SK-N-SH treated with all-trans-retinoic acid at 6 μM for 48 hours (cell line): Measurements from ENCODE around the gene MAST4.

ENCODE experiments used
- ATAC-seq: fragments of 200-7000 bp; cut with Tn5 transposase; 3 replicates; pipeline ENCODE4 v1.9.1; 2020; ENCODE audit warnings: mild to moderate bottlenecking, moderate library complexity
- ARNTL ChIP-seq: fragments of 450-650 bp; formaldehyde crosslinking; IDR thresholded peaks from 2 replicates; pipeline ENCODE4 v1.5.0; 2020; ENCODE audit warnings: low read depth, mild to moderate bottlenecking, moderate library complexity, borderline replicate concordance
- BACH2 ChIP-seq: fragments of 250-450 bp; sonication (Bioruptor Pico); IDR thresholded peaks from 2 replicates; pipeline ENCODE4 v1.9.0; 2021; ENCODE audit warnings: mild to moderate bottlenecking, borderline replicate concordance
- CREB5 ChIP-seq: fragments of 250-450 bp; sonication (Bioruptor Pico); IDR thresholded peaks from 2 replicates; pipeline ENCODE4 v1.5.1; 2020; ENCODE audit warnings: low read depth, mild to moderate bottlenecking, moderate library complexity
- CSDC2 ChIP-seq: fragments of 250-450 bp; sonication (Bioruptor Pico); IDR thresholded peaks from 2 replicates; pipeline ENCODE4 v1.5.0; 2020; ENCODE audit warnings: mild to moderate bottlenecking, moderate library complexity
- CSRNP3 ChIP-seq: fragments of 250-450 bp; sonication (Bioruptor Pico); IDR thresholded peaks from 2 replicates; pipeline ENCODE4 v1.5.1; 2021; ENCODE audit warnings: mild to moderate bottlenecking, moderate library complexity
- ESRRG ChIP-seq: fragments of 250-450 bp; sonication (Bioruptor Pico); IDR thresholded peaks from 2 replicates; pipeline ENCODE4 v1.6.1; 2021; ENCODE audit warnings: mild to moderate bottlenecking
- GLIS3 ChIP-seq: fragments of 250-450 bp; sonication (Bioruptor Pico); IDR thresholded peaks from 2 replicates; pipeline ENCODE4 v1.5.0; 2020; ENCODE audit warnings: mild to moderate bottlenecking, moderate library complexity
- ISL1 ChIP-seq: fragments of 250-450 bp; sonication (Bioruptor Pico); IDR thresholded peaks from 2 replicates; pipeline ENCODE4 v2.1.2; 2022; ENCODE audit warnings: mild to moderate bottlenecking, moderate library complexity
- OSR1 ChIP-seq: fragments of 250-450 bp; sonication (Bioruptor Pico); IDR thresholded peaks from 2 replicates; pipeline ENCODE4 v1.8.0; 2022; ENCODE audit warnings: moderate library complexity, mild to moderate bottlenecking, inconsistent platforms
- PPARA ChIP-seq: fragments of 250-450 bp; sonication (Bioruptor Pico); IDR thresholded peaks from 2 replicates; pipeline ENCODE4 v1.5.0; 2020; ENCODE audit warnings: mild to moderate bottlenecking, borderline replicate concordance
- RARB ChIP-seq: fragments of 250-450 bp; sonication (Bioruptor Pico); IDR thresholded peaks from 2 replicates; pipeline ENCODE4 v1.8.0; 2021; ENCODE audit warnings: mild to moderate bottlenecking, moderate library complexity
- SNAI2 ChIP-seq: fragments of 250-450 bp; sonication (Bioruptor Pico); IDR thresholded peaks from 2 replicates; pipeline ENCODE4 v1.5.0; 2020; ENCODE audit warnings: mild to moderate bottlenecking, moderate library complexity
- TCF4 ChIP-seq: fragments of 250-450 bp; sonication (Bioruptor Pico); IDR thresholded peaks from 2 replicates; pipeline ENCODE4 v1.8.0; 2021; ENCODE audit warnings: mild to moderate bottlenecking, moderate library complexity, borderline replicate concordance
- TOX ChIP-seq: fragments of 250-450 bp; sonication (Bioruptor Pico); IDR thresholded peaks from 2 replicates; pipeline ENCODE4 v1.8.0; 2021; ENCODE audit warnings: mild to moderate bottlenecking, moderate library complexity, borderline replicate concordance
- ZC3H10 ChIP-seq: fragments of 250-450 bp; sonication (Bioruptor Pico); IDR thresholded peaks from 2 replicates; pipeline ENCODE4 v1.5.1; 2021; ENCODE audit warnings: mild to moderate bottlenecking, moderate library complexity
- ZFP3 ChIP-seq: fragments of 250-450 bp; sonication (Bioruptor Pico); IDR thresholded peaks from 2 replicates; pipeline ENCODE4 v1.5.0; 2020; ENCODE audit warnings: mild to moderate bottlenecking, moderate library complexity
- ZFP30 ChIP-seq: fragments of 450-650 bp; formaldehyde crosslinking; IDR thresholded peaks from 2 replicates; pipeline ENCODE4 v1.5.0; 2022; ENCODE audit warnings: mild to moderate bottlenecking, moderate library complexity
- ZNF70 ChIP-seq: fragments of 450-650 bp; formaldehyde crosslinking; IDR thresholded peaks from 2 replicates; pipeline ENCODE4 v1.5.0; 2020; ENCODE audit warnings: mild to moderate bottlenecking, moderate library complexity
- ZNF8 ChIP-seq: fragments of 450-650 bp; formaldehyde crosslinking; IDR thresholded peaks from 2 replicates; pipeline ENCODE4 v1.5.0; 2020; ENCODE audit warnings: mild to moderate bottlenecking, moderate library complexity
- TF ChIP-seq, protein P1 (sequence below): fragments of 250-450 bp; sonication (Bioruptor Pico); IDR thresholded peaks from 2 replicates; pipeline ENCODE4 v1.8.0; 2021; ENCODE audit warnings: low read depth, mild to moderate bottlenecking, moderate library complexity, borderline replicate concordance
- TF ChIP-seq, protein P2 (sequence below): fragments of 250-450 bp; sonication (Bioruptor Pico); IDR thresholded peaks from 2 replicates; pipeline ENCODE4 v1.8.0; 2020; ENCODE audit warnings: mild to moderate bottlenecking, moderate library complexity, borderline replicate concordance

Gene MAST4

GRCh38 chr5:66558560-66558959 is 37.6 kb upstream of the MAST4 start (continued):
- TF ChIP-seq CREB5 (CRISPR knock-in tag) (no peak), ARNTL (CRISPR knock-in tag) (no peak), SNAI2 (CRISPR knock-in tag) (no peak), ESRRG (CRISPR knock-in tag) (no peak), ZNF70 (CRISPR knock-in tag) (no peak), ISL1 (no peak)
- TF ChIP-seq, protein P1, sequence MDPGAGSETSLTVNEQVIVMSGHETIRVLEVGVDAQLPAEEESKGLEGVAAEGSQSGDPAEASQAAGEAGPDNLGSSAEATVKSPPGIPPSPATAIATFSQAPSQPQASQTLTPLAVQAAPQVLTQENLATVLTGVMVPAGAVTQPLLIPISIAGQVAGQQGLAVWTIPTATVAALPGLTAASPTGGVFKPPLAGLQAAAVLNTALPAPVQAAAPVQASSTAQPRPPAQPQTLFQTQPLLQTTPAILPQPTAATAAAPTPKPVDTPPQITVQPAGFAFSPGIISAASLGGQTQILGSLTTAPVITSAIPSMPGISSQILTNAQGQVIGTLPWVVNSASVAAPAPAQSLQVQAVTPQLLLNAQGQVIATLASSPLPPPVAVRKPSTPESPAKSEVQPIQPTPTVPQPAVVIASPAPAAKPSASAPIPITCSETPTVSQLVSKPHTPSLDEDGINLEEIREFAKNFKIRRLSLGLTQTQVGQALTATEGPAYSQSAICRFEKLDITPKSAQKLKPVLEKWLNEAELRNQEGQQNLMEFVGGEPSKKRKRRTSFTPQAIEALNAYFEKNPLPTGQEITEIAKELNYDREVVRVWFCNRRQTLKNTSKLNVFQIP, result no peak

DNA sequence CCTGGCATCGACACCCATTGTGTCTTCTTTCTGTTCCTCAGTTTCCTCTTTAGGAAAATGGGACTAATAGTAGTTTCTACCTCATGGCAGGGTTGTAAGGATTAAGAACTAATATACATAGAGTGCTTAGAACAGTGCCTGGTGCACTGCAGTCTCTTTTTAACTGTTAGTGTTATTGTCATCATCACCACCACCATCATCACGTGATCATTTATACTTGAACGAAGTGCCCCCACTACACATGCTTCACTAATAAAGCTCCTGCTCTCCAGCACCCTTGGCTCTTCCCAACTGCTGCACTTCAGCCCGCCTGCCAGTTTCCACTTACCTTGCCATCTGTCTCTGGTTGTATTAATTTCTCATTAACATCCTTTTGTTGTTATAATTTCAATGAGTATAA is 35.8 kb upstream of the MAST4 start:
- no peak for ATAC-seq
- TF ChIP-seq ZNF8 (no peak), TCF4 (no peak), OSR1 (no peak), CREB5 (CRISPR knock-in tag) (no peak), ARNTL (CRISPR knock-in tag) (no peak), ESRRG (CRISPR knock-in tag) (no peak), ZC3H10 (CRISPR knock-in tag) (no peak), ISL1 (no peak), ZNF70 (CRISPR knock-in tag) (no peak), BACH2 (CRISPR knock-in tag) (no peak), CSDC2 (CRISPR knock-in tag) (no peak), PPARA (CRISPR knock-in tag) (no peak), TOX (no peak), ZFP3 (CRISPR knock-in tag) (no peak), RARB (CRISPR knock-in tag) (no peak)
- TF ChIP-seq, protein P1, result no peak
- TF ChIP-seq, protein P2, sequence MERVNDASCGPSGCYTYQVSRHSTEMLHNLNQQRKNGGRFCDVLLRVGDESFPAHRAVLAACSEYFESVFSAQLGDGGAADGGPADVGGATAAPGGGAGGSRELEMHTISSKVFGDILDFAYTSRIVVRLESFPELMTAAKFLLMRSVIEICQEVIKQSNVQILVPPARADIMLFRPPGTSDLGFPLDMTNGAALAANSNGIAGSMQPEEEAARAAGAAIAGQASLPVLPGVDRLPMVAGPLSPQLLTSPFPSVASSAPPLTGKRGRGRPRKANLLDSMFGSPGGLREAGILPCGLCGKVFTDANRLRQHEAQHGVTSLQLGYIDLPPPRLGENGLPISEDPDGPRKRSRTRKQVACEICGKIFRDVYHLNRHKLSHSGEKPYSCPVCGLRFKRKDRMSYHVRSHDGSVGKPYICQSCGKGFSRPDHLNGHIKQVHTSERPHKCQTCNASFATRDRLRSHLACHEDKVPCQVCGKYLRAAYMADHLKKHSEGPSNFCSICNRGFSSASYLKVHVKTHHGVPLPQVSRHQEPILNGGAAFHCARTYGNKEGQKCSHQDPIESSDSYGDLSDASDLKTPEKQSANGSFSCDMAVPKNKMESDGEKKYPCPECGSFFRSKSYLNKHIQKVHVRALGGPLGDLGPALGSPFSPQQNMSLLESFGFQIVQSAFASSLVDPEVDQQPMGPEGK (CRISPR knock-in tag), result no peak

DNA sequence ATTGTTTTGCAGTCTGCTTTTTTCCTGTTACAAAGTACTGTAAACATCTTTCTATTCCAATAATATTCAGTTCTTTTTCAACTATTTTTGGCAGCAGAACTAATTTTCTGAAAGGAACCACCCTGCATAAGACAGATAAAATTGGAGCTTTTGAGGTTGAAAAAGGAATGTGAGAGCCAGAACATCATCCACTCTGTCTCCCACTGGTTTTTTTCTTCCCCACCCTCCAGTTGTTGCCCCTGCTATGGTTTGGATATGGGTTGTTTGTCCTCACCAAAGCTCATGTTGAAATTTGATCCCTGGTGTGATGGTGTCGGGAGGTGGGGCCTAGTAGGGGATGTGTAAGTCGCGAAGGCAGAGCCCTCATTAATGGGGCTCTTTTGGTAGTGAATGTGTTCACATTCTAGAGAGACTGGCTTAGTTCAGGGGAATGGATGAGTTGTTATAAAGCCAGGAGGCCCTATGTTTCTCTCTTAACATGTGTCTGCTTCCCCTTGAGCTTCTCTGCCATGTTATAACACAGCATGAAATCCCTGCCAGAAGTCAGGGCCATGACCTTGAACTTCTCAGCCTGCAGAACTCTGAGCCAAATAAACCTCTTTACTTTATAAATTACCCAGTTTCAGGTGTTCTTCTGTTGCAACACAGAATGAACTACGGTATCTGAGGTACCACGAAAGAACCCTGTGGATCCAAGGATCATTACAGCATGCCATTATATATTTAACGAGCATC is 34.8 kb upstream of the MAST4 start:
- ATAC-seq, result no peak
- TF ChIP-seq ISL1 (no peak), OSR1 (no peak), CSRNP3 (no peak), GLIS3 (CRISPR knock-in tag) (no peak), ARNTL (CRISPR knock-in tag) (no peak), ZFP30 (CRISPR knock-in tag) (no peak), RARB (CRISPR knock-in tag) (no peak), ZNF8 (no peak), CSDC2 (CRISPR knock-in tag) (no peak), PPARA (CRISPR knock-in tag) (no peak)
